Stomach (tissue), 4 donors: ENCODE results near the gene NPTN.

Source experiments
- POLR2A ChIP-seq, 4 donors: fragments of 450-650 bp; IDR thresholded peaks; one replicate each; pipeline ENCODE4 v1.6.1; 2016; ENCODE audit warnings: antibody characterized with exemption in 4 of 4, control low read depth in 2 of 4, mild to moderate bottlenecking in 1 of 4, moderate library complexity in 1 of 4
- TF ChIP-seq, protein P1 (sequence below), 7 experiments: fragments of 450-650 bp in 4 of 7; fragments of 200-600 bp in 3 of 7; sonication (generic) in 3 of 7; IDR thresholded peaks; one replicate each; pipeline ENCODE4 v1.5.1; 2016 to 2019; ENCODE audit warnings: antibody characterized with exemption in 7 of 7, control low read depth in 2 of 7, mild to moderate bottlenecking in 1 of 7

DNA sequence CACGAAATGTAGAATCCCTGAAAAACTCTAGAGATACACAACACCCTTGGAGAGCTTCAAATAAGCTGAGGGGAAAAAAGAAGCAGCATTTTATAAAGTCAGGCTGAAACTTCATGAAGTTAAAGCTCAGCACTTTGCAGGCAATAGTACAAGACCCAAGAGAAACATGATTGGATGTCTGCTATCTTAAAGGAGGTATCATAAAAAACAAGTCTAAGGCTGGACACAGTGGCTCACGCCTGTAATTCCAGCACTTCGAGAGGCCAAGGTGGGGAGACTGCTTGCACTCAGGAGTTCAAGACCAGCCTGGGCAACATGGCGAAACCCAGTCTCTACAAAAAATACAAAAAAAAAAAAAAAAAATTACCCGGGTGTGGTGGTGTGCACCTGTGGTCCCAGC, 42.9 kb downstream of the NPTN start:
- TF ChIP-seq, protein P1, sequence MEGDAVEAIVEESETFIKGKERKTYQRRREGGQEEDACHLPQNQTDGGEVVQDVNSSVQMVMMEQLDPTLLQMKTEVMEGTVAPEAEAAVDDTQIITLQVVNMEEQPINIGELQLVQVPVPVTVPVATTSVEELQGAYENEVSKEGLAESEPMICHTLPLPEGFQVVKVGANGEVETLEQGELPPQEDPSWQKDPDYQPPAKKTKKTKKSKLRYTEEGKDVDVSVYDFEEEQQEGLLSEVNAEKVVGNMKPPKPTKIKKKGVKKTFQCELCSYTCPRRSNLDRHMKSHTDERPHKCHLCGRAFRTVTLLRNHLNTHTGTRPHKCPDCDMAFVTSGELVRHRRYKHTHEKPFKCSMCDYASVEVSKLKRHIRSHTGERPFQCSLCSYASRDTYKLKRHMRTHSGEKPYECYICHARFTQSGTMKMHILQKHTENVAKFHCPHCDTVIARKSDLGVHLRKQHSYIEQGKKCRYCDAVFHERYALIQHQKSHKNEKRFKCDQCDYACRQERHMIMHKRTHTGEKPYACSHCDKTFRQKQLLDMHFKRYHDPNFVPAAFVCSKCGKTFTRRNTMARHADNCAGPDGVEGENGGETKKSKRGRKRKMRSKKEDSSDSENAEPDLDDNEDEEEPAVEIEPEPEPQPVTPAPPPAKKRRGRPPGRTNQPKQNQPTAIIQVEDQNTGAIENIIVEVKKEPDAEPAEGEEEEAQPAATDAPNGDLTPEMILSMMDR (IDR thresholded peaks at IDR 0.05): no peak
- no peak for TF ChIP-seq POLR2A (IDR thresholded peaks at IDR 0.05)
